Inflammatory macrophage treated with lipopolysaccharide for 4 hours (primary cell): ENCODE results near the gene ULK2.

Experiments
- DNase-seq: peaks from one replicate; pipeline ENCODE4 v3.0.0-alpha.2; 2020

The ULK2 gene

GRCh38 chr17:19744922-19745757 is 122.6 kb downstream of the ULK2 start:
- peak; percentile 80 for DNase-seq

GRCh38 chr17:19744492-19744891 is 123.2 kb downstream of the ULK2 start:
- no peak for DNase-seq

GRCh38 chr17:19743101-19744100 is 124.3 kb downstream of the ULK2 start:
- no peak for DNase-seq

GRCh38 chr17:19742495-19742894 is 125.2 kb downstream of the ULK2 start:
- DNase-seq, result no peak

- no peak for DNase-seq
These were observed 125.8 kb downstream of the ULK2 start for GRCh38 chr17:19741832-19742457.

- DNase-seq, result no peak
These were observed 126.8 kb downstream of the ULK2 start for GRCh38 chr17:19740933-19741332.

- no peak for DNase-seq
These were observed 128.2 kb downstream of the ULK2 start for GRCh38 chr17:19739241-19740201.

GRCh38 chr17:19738757-19739156 is 129.0 kb downstream of the ULK2 start:
- DNase-seq, result no peak

GRCh38 chr17:19738073-19738449 is 129.7 kb downstream of the ULK2 start:
- DNase-seq, result no peak

- no peak for DNase-seq
These were observed 130.2 kb downstream of the ULK2 start for GRCh38 chr17:19737305-19738072.

GRCh38 chr17:19736071-19736470 is 131.7 kb downstream of the ULK2 start:
- DNase-seq, result no peak

GRCh38 chr17:19733953-19734526 is 133.7 kb downstream of the ULK2 start:
- no peak for DNase-seq

GRCh38 chr17:19731626-19732025 is 136.1 kb downstream of the ULK2 start:
- DNase-seq, result no peak

- DNase-seq, result peak; percentile 53
These were observed 136.9 kb downstream of the ULK2 start for GRCh38 chr17:19730843-19731242.

- DNase-seq, result no peak
These were observed 137.8 kb downstream of the ULK2 start for GRCh38 chr17:19729900-19730299.

GRCh38 chr17:19728084-19728495 is 139.6 kb downstream of the ULK2 start:
- peak; percentile 67 for DNase-seq

GRCh38 chr17:19727501-19728078 is 140.1 kb downstream of the ULK2 start:
- DNase-seq, result peak; percentile 94

- DNase-seq, result peak; percentile 94
These were observed 140.9 kb downstream of the ULK2 start for GRCh38 chr17:19726631-19727376.

GRCh38 chr17:19725486-19725885 is 142.2 kb downstream of the ULK2 start:
- peak; percentile 95 for DNase-seq
